ENCODE data around the gene SEZ6L2. TPM values are rescaled to one million over a fixed set of nuclear protein-coding genes. Genes with fewer than 3 reads are reported as not detected.

Gene SEZ6L2
- total and polyA plus RNA-seq, 9 of the 15 experiments (the other 6 are each of a cell fraction or from before 2014, with no cell fraction given): 0.10 to 2.1 (median 0.72) TPM

DNA sequence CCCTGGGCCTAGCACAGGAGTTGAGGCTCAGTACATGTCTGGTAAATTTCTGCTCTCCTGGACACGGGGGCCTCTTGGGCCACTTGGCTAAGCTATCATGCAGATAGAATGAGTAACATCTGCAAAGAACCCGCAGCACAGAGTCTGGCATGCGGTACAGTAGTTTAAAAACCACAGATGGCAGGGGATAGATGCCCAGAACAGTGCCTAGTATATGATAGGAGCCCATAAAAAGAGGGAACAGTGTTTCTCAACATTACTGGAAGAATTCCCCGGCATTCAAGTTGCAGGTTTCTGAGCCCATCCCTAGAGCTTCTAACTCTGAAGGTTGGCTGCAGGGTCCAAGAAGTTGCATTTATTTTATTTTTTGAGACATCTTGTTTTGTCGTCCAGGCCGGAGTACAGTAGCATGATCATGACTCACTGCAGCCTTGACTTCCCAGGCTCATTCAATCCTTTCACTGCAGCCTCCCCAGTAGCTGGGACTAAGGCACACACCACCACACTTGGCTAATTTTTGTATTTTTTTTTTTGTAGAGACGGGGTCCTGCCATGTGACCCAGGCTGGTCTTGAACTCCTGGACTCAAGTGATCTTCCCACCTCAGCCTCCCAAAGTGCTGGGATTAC is 42.1 kb downstream of the SEZ6L2 start (continued):
- TF ChIP-seq, protein P1, sequence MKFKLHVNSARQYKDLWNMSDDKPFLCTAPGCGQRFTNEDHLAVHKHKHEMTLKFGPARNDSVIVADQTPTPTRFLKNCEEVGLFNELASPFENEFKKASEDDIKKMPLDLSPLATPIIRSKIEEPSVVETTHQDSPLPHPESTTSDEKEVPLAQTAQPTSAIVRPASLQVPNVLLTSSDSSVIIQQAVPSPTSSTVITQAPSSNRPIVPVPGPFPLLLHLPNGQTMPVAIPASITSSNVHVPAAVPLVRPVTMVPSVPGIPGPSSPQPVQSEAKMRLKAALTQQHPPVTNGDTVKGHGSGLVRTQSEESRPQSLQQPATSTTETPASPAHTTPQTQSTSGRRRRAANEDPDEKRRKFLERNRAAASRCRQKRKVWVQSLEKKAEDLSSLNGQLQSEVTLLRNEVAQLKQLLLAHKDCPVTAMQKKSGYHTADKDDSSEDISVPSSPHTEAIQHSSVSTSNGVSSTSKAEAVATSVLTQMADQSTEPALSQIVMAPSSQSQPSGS (CRISPR knock-in tag; IDR thresholded peaks at IDR 0.05): no peak
- TF ChIP-seq ZFP1 (CRISPR knock-in tag; IDR thresholded peaks at IDR 0.05) (no peak), MTA3 (IDR thresholded peaks at IDR 0.05; ENCODE audit: borderline replicate concordance) (no peak), BCL6 (CRISPR knock-in tag; IDR thresholded peaks at IDR 0.05) (no peak)
- TF ChIP-seq, protein P2, sequence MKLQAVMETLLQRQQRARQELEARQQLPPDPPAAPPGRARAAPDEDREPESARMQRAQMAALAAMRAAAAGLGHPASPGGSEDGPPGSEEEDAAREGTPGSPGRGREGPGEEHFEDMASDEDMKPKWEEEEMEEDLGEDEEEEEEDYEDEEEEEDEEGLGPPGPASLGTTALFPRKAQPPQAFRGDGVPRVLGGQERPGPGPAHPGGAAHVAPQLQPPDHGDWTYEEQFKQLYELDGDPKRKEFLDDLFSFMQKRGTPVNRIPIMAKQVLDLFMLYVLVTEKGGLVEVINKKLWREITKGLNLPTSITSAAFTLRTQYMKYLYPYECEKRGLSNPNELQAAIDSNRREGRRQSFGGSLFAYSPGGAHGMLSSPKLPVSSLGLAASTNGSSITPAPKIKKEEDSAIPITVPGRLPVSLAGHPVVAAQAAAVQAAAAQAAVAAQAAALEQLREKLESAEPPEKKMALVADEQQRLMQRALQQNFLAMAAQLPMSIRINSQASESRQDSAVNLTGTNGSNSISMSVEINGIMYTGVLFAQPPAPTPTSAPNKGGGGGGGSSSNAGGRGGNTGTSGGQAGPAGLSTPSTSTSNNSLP (IDR thresholded peaks at IDR 0.05; ENCODE audit: borderline replicate concordance, low read depth, low read length): no peak

DNA sequence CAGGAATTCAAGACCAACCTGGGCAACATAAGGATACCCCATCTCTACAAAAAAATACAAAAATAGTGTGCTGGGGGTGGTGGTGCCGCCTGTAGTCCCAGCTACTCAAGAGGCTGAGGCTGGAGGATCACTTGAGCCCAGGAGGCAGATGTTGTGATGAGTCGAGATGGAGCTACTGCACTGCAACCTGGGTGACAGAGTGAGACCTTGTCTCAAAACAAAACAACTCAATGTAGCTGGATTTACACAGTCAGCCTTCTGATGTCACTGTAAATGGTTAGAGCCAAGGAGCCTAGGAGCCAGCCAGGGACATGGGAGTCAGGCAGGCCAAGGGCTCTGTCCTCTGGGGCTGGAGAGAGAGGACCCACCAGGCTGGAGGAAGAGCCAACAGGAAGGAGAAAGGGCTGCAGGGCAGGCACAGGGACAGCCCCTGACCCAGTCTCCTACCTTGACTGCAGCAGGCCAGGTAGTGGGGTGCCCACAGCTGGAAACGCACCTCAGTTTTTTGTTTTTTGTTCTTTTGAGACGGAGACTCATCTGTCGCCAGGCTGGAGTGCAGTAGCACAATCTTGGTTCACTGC is 44.7 kb downstream of the SEZ6L2 start:
- in situ Hi-C loops (cut with MboI): no loop called here

More for the DNA sequence above, 44.7 kb downstream of the SEZ6L2 start:
- Histone ChIP-seq H4K20me1 (replicated peaks; ENCODE audit: control insufficient read depth, insufficient read depth, low read length) (no peaks in the 10 kb centered on the region), H3K4me2 (ENCODE audit: insufficient read depth, low read length) (no peak overlapping the region), H3K36me3 (ENCODE audit: control insufficient read depth, insufficient read depth, low read length) (peaks cover 13% of the 10 kb centered on the region; the same call in 1 of the 3 replicates), H3K4me1 (replicated peaks in 1 of 2; ENCODE audit: control insufficient read depth in 2 of 2, insufficient read depth in 2 of 2, low read length in 2 of 2) (peaks cover 4% of the 10 kb centered on the region in 2 experiments; a peak in 2 of 5 replicates), H3K4me3 (no peak overlapping the region), H3K9ac (ENCODE audit: insufficient read depth in 1 of 2, low read depth in 2 of 2, low read length in 2 of 2) (no peak overlapping the region), H3K27ac (ENCODE audit: extremely low read depth, low read depth, low read length) (no peak overlapping the region), H3K79me2 (ENCODE audit: control insufficient read depth, insufficient read depth, low read length) (no peaks in the 10 kb centered on the region), H3K9me1 (ENCODE audit: control insufficient read depth, insufficient read depth, low read length) (no peaks in the 10 kb centered on the region), H3K9me3 (replicated peaks; ENCODE audit: control insufficient read depth, insufficient read depth, low read depth, low read length) (no peaks in the 10 kb centered on the region), H2AFZ (ENCODE audit: low read depth, low read length) (no peak overlapping the region), H3K27me3 (ENCODE audit: control insufficient read depth in 2 of 2, insufficient read depth in 2 of 2, low read length in 2 of 2) (no peaks in the 10 kb centered on the region)
- intact Hi-C loops (cut with micrococcal nuclease): no loop called here
- no TSS peak for BruUV-seq (replicated peaks)
- peak; percentile 25; the same call in 1 of the 3 replicates for ATAC-seq
- no peak for TF ChIP-seq ARID2 (IDR thresholded peaks at IDR 0.05)
- TF ChIP-seq HNRNPUL1 (IDR thresholded peaks at IDR 0.05; ENCODE audit: low read length): no peak
- TF ChIP-seq ZNF668 (CRISPR knock-in tag; IDR thresholded peaks at IDR 0.05): no peak
- no peak for TF ChIP-seq HDGF (IDR thresholded peaks at IDR 0.05)
- TF ChIP-seq ZNF507 (tag; conservative IDR thresholded peaks at IDR 0.05): no peak
- no peak for TF ChIP-seq RFX5 (IDR thresholded peaks at IDR 0.05; ENCODE audit: low read depth, low read length)
- no peak for TF ChIP-seq CEBPG (CRISPR knock-in tag; IDR thresholded peaks at IDR 0.05)
- no peak for TF ChIP-seq CEBPG (tag; conservative IDR thresholded peaks at IDR 0.05 in 1 of 2, IDR thresholded peaks at IDR 0.05 in 1 of 2)
- TF ChIP-seq BRCA1 (IDR thresholded peaks at IDR 0.05): no peak
- TF ChIP-seq BRCA1 (CRISPR knock-in tag; IDR thresholded peaks at IDR 0.05): no peak
- TF ChIP-seq OTX1 (CRISPR knock-in tag; IDR thresholded peaks at IDR 0.05): no peak
- TF ChIP-seq, protein P3, sequence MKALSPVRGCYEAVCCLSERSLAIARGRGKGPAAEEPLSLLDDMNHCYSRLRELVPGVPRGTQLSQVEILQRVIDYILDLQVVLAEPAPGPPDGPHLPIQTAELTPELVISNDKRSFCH (CRISPR knock-in tag; IDR thresholded peaks at IDR 0.05): no peak
- TF ChIP-seq, protein P3 (tag; IDR thresholded peaks at IDR 0.05): no peak
- FAIRE-seq: no peak
- no peak for DNase-seq (ENCODE audit: extremely low read depth in 1 of 4, low spot score in 3 of 4)
- ChIA-PET CTCF (ENCODE audit: low intra/inter-chr PET ratio) (no interaction called here), POLR2A (interaction anchor here (0.6 to 0.9 kb wide), 3 partner anchors 9 to 1096 kb away, joined by 3 to 6 read pairs (median 4); partner anchors contain the start of gene CDIPT)
- 36% methylated on average over 5 of the region's 5 CpGs for WGBS (ENCODE audit: insufficient coverage, low coverage, missing lambda C conversion rate)

Measured in K562 (cell line).